ENCODE results near the gene CHCHD6.

Gene CHCHD6

GRCh38 chr3:126678693-126679317 is 25.2 kb upstream of the CHCHD6 start:
- no peak for TF ChIP-seq TAF1 (IDR thresholded peaks at IDR 0.05; ENCODE audit: borderline replicate concordance, insufficient read depth, low read length)
- TF ChIP-seq SIN3A (IDR thresholded peaks at IDR 0.05; ENCODE audit: borderline replicate concordance, insufficient read depth, low read length): no peak
- no peak for TF ChIP-seq REST (IDR thresholded peaks at IDR 0.05; ENCODE audit: insufficient read depth in 1 of 2, low read depth in 2 of 2, low read length in 2 of 2)

GRCh38 chr3:126679318-126679751 is 24.7 kb upstream of the CHCHD6 start:
- TF ChIP-seq FOXP2 (optimal IDR thresholded peaks at IDR 0.05; ENCODE audit: borderline replicate concordance, extremely low read depth, extremely low read length, insufficient read depth): no peak
- TF ChIP-seq REST (IDR thresholded peaks at IDR 0.05; ENCODE audit: insufficient read depth in 1 of 2, low read depth in 2 of 2, low read length in 2 of 2): no peak
- TF ChIP-seq SIN3A (IDR thresholded peaks at IDR 0.05; ENCODE audit: borderline replicate concordance, insufficient read depth, low read length): no peak
- no peak for TF ChIP-seq POLR2AphosphoS5 (IDR thresholded peaks at IDR 0.05; ENCODE audit: low read depth, low read length)
- no peak for TF ChIP-seq TAF1 (IDR thresholded peaks at IDR 0.05; ENCODE audit: borderline replicate concordance, insufficient read depth, low read length)

- no peak for TF ChIP-seq REST (IDR thresholded peaks at IDR 0.05; ENCODE audit: insufficient read depth in 1 of 2, low read depth in 2 of 2, low read length in 2 of 2)
- TF ChIP-seq TAF1 (IDR thresholded peaks at IDR 0.05; ENCODE audit: borderline replicate concordance, insufficient read depth, low read length): no peak
- TF ChIP-seq FOXP2 (optimal IDR thresholded peaks at IDR 0.05; ENCODE audit: borderline replicate concordance, extremely low read depth, extremely low read length, insufficient read depth): no peak
- TF ChIP-seq POLR2AphosphoS5 (IDR thresholded peaks at IDR 0.05; ENCODE audit: low read depth, low read length): no peak
- TF ChIP-seq SIN3A (IDR thresholded peaks at IDR 0.05; ENCODE audit: borderline replicate concordance, insufficient read depth, low read length): no peak
Observed at GRCh38 chr3:126679831-126680666, 24.0 kb upstream of the CHCHD6 start.

- TF ChIP-seq FOXP2 (optimal IDR thresholded peaks at IDR 0.05; ENCODE audit: borderline replicate concordance, extremely low read depth, extremely low read length, insufficient read depth) (no peak), REST (IDR thresholded peaks at IDR 0.05; ENCODE audit: insufficient read depth in 1 of 2, low read depth in 2 of 2, low read length in 2 of 2) (no peak), TAF1 (IDR thresholded peaks at IDR 0.05; ENCODE audit: borderline replicate concordance, insufficient read depth, low read length) (no peak), POLR2AphosphoS5 (IDR thresholded peaks at IDR 0.05; ENCODE audit: low read depth, low read length) (no peak), SIN3A (IDR thresholded peaks at IDR 0.05; ENCODE audit: borderline replicate concordance, insufficient read depth, low read length) (no peak)
Observed at GRCh38 chr3:126680667-126681055, 23.4 kb upstream of the CHCHD6 start.
